Ecto neural progenitor cell (in vitro differentiated cells): ENCODE data around the gene SIGLECL1.
"Not testable (repeated sequence)": the region's sequence is repeated elsewhere in the genome, so short reads cannot be mapped to it uniquely, and the experiment has no call there.

Experiments
- DNase-seq: peaks from one replicate; pipeline ENCODE4 v3.0.0-alpha.2; 2018; ENCODE audit warnings: low spot score

Gene SIGLECL1

GRCh38 chr19:51250786-51251467 lies at the start of gene SIGLECL1:
SIGLECL1 (plus strand) TSS chr19:51251080; CDS start chr19:51264073, 12,993 bp downstream.
- DNase-seq = no peak

GRCh38 chr19:51201712-51202111 lies 49.2 kb upstream of the SIGLECL1 start:
- DNase-seq = no peak

- no peak for DNase-seq
Observed at GRCh38 chr19:51203916-51204315, 47.0 kb upstream of the SIGLECL1 start.

GRCh38 chr19:51204321-51204720 lies 46.6 kb upstream of the SIGLECL1 start:
- DNase-seq = no peak

GRCh38 chr19:51207747-51208146 lies 43.1 kb upstream of the SIGLECL1 start:
- DNase-seq = no peak

- DNase-seq = no peak
Observed at GRCh38 chr19:51210191-51210784, 40.6 kb upstream of the SIGLECL1 start.

- DNase-seq = not testable (repeated sequence)
Observed at GRCh38 chr19:51210874-51211361, 40.0 kb upstream of the SIGLECL1 start.

GRCh38 chr19:51211833-51212232 lies 39.0 kb upstream of the SIGLECL1 start:
- DNase-seq = no peak

- DNase-seq = no peak
Observed at GRCh38 chr19:51219307-51219706, 31.6 kb upstream of the SIGLECL1 start.

GRCh38 chr19:51219971-51220370 lies 30.9 kb upstream of the SIGLECL1 start:
- DNase-seq = no peak

GRCh38 chr19:51220996-51221395 lies 29.9 kb upstream of the SIGLECL1 start:
- no peak for DNase-seq

- no peak for DNase-seq
Observed at GRCh38 chr19:51224163-51224641, 26.7 kb upstream of the SIGLECL1 start.

GRCh38 chr19:51224898-51225393 lies 25.9 kb upstream of the SIGLECL1 start, which contains the start of gene CD33:
CD33 (plus strand) TSS chr19:51225080; CDS start chr19:51225119, 39 bp downstream.
- not testable (repeated sequence) for DNase-seq

- no peak for DNase-seq
Observed at GRCh38 chr19:51226067-51226466, 24.8 kb upstream of the SIGLECL1 start.

- no peak for DNase-seq
Observed at GRCh38 chr19:51227326-51227725, 23.6 kb upstream of the SIGLECL1 start.

GRCh38 chr19:51227966-51228365 lies 22.9 kb upstream of the SIGLECL1 start:
- no peak for DNase-seq

GRCh38 chr19:51240866-51241265 lies 10.0 kb upstream of the SIGLECL1 start:
- no peak for DNase-seq

- DNase-seq = no peak
Observed at GRCh38 chr19:51242881-51243630, 7.8 kb upstream of the SIGLECL1 start.

- no peak for DNase-seq
Observed at GRCh38 chr19:51246164-51246552, 4.7 kb upstream of the SIGLECL1 start.

GRCh38 chr19:51247972-51248590 lies 2.8 kb upstream of the SIGLECL1 start:
- DNase-seq = no peak

- no peak for DNase-seq
Observed at GRCh38 chr19:51251468-51251820, 564 bp downstream of the SIGLECL1 start.
